Lower leg skin (tissue), 3 donors: ENCODE results near the gene TMEM238.

Experiments used
- POLR2A ChIP-seq, 2 donors: fragments of 450-650 bp; IDR thresholded peaks; one replicate each; pipeline ENCODE4 v1.6.1; 2016 to 2017; ENCODE audit warnings: antibody characterized with exemption in 2 of 2, mild to moderate bottlenecking in 1 of 2, moderate library complexity in 1 of 2
- TF ChIP-seq, protein P1 (sequence below), 3 donors: fragments of 450-650 bp; IDR thresholded peaks; one replicate each; pipeline ENCODE4 v1.5.1; 2016; ENCODE audit warnings: antibody characterized with exemption in 3 of 3, mild to moderate bottlenecking in 3 of 3, moderate library complexity in 2 of 3

DNA sequence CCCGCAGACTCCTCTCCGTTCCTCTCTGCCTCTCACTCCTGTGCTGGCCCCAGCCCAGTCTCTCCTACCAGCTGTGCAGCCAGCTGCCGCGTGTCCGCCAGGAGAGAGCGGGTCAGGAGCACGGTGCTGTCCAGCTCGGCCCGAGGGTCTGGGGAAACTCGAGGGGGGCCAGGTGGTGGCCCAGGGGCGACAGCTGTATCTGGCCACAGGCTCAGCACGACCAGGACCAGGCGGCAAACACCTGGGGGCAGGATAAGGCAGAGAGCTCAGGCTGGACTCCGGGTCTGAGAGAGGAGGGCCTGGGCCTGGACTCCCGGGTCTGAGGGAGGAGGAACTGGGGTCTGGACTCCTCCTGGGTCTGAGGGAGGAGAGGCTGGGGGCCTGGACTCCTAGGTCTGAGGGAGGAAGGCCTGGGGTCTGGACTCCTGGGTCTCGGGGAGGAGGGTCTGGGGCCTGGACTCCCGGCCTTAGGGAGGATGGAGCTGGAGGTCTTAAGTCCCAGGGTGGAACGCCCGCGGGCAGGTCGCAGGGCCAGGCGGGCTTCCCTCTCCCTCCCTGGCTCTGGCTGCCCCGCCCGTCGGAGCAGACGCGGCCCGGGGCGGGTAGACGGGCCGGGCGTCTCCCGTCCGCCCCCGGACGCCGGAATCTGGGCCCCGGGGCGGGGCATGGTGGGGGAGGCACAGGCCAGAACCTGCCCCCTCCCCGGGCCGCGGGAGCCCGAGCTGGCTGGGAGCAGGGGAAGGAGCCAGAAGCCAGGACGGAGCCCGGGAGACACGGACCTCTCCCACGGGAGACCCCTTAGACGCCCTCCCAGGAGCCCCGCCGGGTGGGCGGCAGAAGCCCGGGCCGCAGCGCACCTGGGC lies 15.2 kb downstream of the TMEM238 start:
- TF ChIP-seq, protein P1, sequence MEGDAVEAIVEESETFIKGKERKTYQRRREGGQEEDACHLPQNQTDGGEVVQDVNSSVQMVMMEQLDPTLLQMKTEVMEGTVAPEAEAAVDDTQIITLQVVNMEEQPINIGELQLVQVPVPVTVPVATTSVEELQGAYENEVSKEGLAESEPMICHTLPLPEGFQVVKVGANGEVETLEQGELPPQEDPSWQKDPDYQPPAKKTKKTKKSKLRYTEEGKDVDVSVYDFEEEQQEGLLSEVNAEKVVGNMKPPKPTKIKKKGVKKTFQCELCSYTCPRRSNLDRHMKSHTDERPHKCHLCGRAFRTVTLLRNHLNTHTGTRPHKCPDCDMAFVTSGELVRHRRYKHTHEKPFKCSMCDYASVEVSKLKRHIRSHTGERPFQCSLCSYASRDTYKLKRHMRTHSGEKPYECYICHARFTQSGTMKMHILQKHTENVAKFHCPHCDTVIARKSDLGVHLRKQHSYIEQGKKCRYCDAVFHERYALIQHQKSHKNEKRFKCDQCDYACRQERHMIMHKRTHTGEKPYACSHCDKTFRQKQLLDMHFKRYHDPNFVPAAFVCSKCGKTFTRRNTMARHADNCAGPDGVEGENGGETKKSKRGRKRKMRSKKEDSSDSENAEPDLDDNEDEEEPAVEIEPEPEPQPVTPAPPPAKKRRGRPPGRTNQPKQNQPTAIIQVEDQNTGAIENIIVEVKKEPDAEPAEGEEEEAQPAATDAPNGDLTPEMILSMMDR (IDR thresholded peaks at IDR 0.05), result no peak
- TF ChIP-seq POLR2A (IDR thresholded peaks at IDR 0.05), result no peak
